GM23338 (cell line): Measurements from ENCODE around the gene SPAG16. TPM values are rescaled to one million over a fixed set of nuclear protein-coding genes. Genes with fewer than 3 reads are reported as not detected.

Experiments
- ATAC-seq: fragments of 200-7000 bp; cut with Tn5 transposase; 3 replicates; pipeline ENCODE4 v1.9.1; 2020
- DNase-seq: peaks from one replicate; pipeline ENCODE4 v3.0.0-alpha.2; 2015; ENCODE audit warnings: low spot score
- H2AFZ ChIP-seq: fragments of 200-600 bp; sonication (generic); 2 replicates; pipeline ENCODE4 v1.8.0; 2016; ENCODE audit warnings: antibody characterized with exemption, mild to moderate bottlenecking, moderate library complexity
- H3F3A ChIP-seq: fragments of 200-600 bp; sonication (generic); replicated peaks from 2 replicates; pipeline ENCODE4 v1.8.0; 2017; ENCODE audit warnings: antibody characterized with exemption, mixed run types, low read depth
- H3K27ac ChIP-seq: fragments of 200-600 bp; sonication (generic); 2 replicates; pipeline ENCODE4 v1.6.1; 2016; ENCODE audit warnings: low read depth
- H3K27me3 ChIP-seq: fragments of 200-600 bp; sonication (generic); 2 replicates; pipeline ENCODE4 v1.8.0; 2016; ENCODE audit warnings: mild to moderate bottlenecking, mixed run types, moderate library complexity; ENCODE audit not compliant: insufficient read depth
- H3K36me3 ChIP-seq: fragments of 200-600 bp; sonication (generic); 2 replicates; pipeline ENCODE4 v1.8.0; 2016; ENCODE audit warnings: mild to moderate bottlenecking; ENCODE audit not compliant: insufficient read depth
- H3K4me1 ChIP-seq: fragments of 200-600 bp; sonication (generic); 2 replicates; pipeline ENCODE4 v1.8.0; 2016; ENCODE audit warnings: mild to moderate bottlenecking, moderate library complexity; ENCODE audit not compliant: insufficient read depth
- H3K4me2 ChIP-seq: fragments of 200-600 bp; sonication (generic); 2 replicates; pipeline ENCODE4 v1.7.1; 2017; ENCODE audit warnings: mixed run types
- H3K4me3 ChIP-seq: fragments of 200-600 bp; sonication (generic); 2 replicates; pipeline ENCODE4 v1.6.1; 2016; ENCODE audit warnings: mixed run types
- H3K79me2 ChIP-seq: fragments of 200-600 bp; sonication (generic); replicated peaks from 2 replicates; pipeline ENCODE4 v1.8.0; 2017; ENCODE audit warnings: mild to moderate bottlenecking; ENCODE audit not compliant: insufficient read depth
- H3K9me2 ChIP-seq: fragments of 200-600 bp; sonication (generic); 2 replicates; pipeline ENCODE4 v1.8.0; 2017; ENCODE audit not compliant: insufficient read depth
- H4K20me1 ChIP-seq: fragments of 200-600 bp; sonication (generic); replicated peaks from 2 replicates; pipeline ENCODE4 v1.8.0; 2017; ENCODE audit warnings: mild to moderate bottlenecking; ENCODE audit not compliant: insufficient read depth
- H3K27ac Mint-ChIP-seq: 2 replicates; pipeline ENCODE4 v1.8.0; 2020; ENCODE audit warnings: inconsistent platforms, mild to moderate bottlenecking, moderate library complexity, mixed read lengths
- H3K27me3 Mint-ChIP-seq: 3 replicates; pipeline ENCODE4 v1.8.0; 2022; ENCODE audit warnings: low read depth, mild to moderate bottlenecking, moderate library complexity, mixed read lengths, inconsistent platforms; ENCODE audit not compliant: insufficient read depth, poor library complexity
- H3K36me3 Mint-ChIP-seq: 3 replicates; pipeline ENCODE4 v1.8.0; 2021; ENCODE audit warnings: low read depth, mild to moderate bottlenecking, inconsistent platforms, moderate library complexity, mixed read lengths
- H3K4me1 Mint-ChIP-seq: 3 replicates; pipeline ENCODE4 v1.8.0; 2020; ENCODE audit warnings: mild to moderate bottlenecking, inconsistent platforms, mixed read lengths
- H3K4me3 Mint-ChIP-seq: 3 replicates; pipeline ENCODE4 v1.8.0; 2021; ENCODE audit warnings: moderate library complexity, mild to moderate bottlenecking, inconsistent platforms, mixed read lengths
- H3K9me3 Mint-ChIP-seq: 3 replicates; pipeline ENCODE4 v1.8.0; 2020; ENCODE audit warnings: moderate library complexity, mild to moderate bottlenecking, inconsistent platforms, mixed read lengths
- CREB1 ChIP-seq: fragments of 250-450 bp; sonication (Bioruptor Pico); IDR thresholded peaks from 2 replicates; pipeline ENCODE4 v1.5.0; 2020; ENCODE audit warnings: low read depth, mild to moderate bottlenecking, moderate library complexity
- EZH2phosphoT487 ChIP-seq: fragments of 200-600 bp; sonication (generic); IDR thresholded peaks from one replicate; pipeline ENCODE4 v1.8.1; 2018; ENCODE audit warnings: antibody characterized with exemption; ENCODE audit not compliant: unreplicated experiment
- JUNB ChIP-seq: IDR thresholded peaks from one replicate; pipeline ENCODE4 v1.6.1; 2016; ENCODE audit warnings: antibody characterized with exemption; ENCODE audit not compliant: unreplicated experiment
- NANOG ChIP-seq: IDR thresholded peaks from 2 replicates; pipeline ENCODE4 v1.6.1; 2016; ENCODE audit warnings: antibody characterized with exemption, borderline replicate concordance
- POLR2AphosphoS5 ChIP-seq: IDR thresholded peaks from 2 replicates; pipeline ENCODE4 v1.6.1; 2016; ENCODE audit warnings: antibody characterized with exemption, low read depth
- STAT1 ChIP-seq: IDR thresholded peaks from one replicate; pipeline ENCODE4 v1.6.1; 2016; ENCODE audit warnings: antibody characterized with exemption; ENCODE audit not compliant: unreplicated experiment
- ZNF114 ChIP-seq: fragments of 250-450 bp; sonication (Bioruptor Pico); IDR thresholded peaks from 2 replicates; pipeline ENCODE4 v1.5.0; 2020; ENCODE audit warnings: mild to moderate bottlenecking, moderate library complexity
- ZNF331 ChIP-seq: fragments of 250-450 bp; sonication (Bioruptor Pico); IDR thresholded peaks from 2 replicates; pipeline ENCODE4 v1.5.0; 2020; ENCODE audit warnings: low read depth, mild to moderate bottlenecking, moderate library complexity
- polyA plus RNA-seq: library from polyadenylated mRNA; unstranded; fragments of >200 nt; fragmentation: Nextera tagmentation; extraction: Ambion mirVana; gene quantifications from 2 replicates; pipeline ENCODE4 v1.2.1, GENCODE V29; 2016
- total RNA-seq: library from RNA; depleted of rRNA; stranded (reverse); fragments of >200 nt; shearing (Covaris generic); gene quantifications from 2 replicates; pipeline ENCODE4 v1.2.3, GENCODE V29; 2014
- TF ChIP-seq, protein P1 (sequence below): IDR thresholded peaks from 2 replicates; pipeline ENCODE4 v1.6.1; 2016; ENCODE audit warnings: antibody characterized with exemption
- TF ChIP-seq, protein P2 (sequence below): IDR thresholded peaks from one replicate; pipeline ENCODE4 v1.6.1; 2018; ENCODE audit warnings: antibody characterized with exemption; ENCODE audit not compliant: unreplicated experiment
- TF ChIP-seq, protein P3 (sequence below): fragments of 250-450 bp; sonication (Bioruptor Pico); IDR thresholded peaks from 2 replicates; pipeline ENCODE4 v1.5.0; 2020; ENCODE audit warnings: mild to moderate bottlenecking, moderate library complexity

The SPAG16 gene
- total and polyA plus RNA-seq, 2 experiments from 2014 or later: 19.7 to 47.8 TPM

DNA sequence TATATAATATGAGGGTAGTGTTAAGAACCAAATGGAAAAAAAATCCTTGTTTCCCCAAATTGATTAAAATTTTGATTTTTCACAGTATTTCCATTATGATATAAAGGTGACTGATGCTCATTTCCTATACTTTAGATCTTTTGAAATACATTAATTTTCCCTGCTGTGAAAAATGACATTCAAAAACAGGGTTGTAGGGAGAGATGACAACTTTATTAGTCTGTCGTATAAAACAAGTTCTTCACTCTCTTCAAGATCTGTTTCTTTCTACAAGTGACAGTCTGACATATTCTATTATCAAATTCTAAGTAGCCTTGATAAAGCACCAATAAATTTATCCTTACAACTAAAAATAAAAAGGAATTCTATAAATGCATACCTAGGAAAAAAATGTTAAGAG, 1081.3 kb downstream of the SPAG16 start:
- ATAC-seq (no peak), DNase-seq (no peak)
- no peaks in the 10 kb centered on the region for H3K4me1 ChIP-seq
- TF ChIP-seq NANOG (no peak), CREB1 (CRISPR knock-in tag) (no peak), EZH2phosphoT487 (no peak), ZNF114 (CRISPR knock-in tag) (no peak), ZNF331 (CRISPR knock-in tag) (no peak), STAT1 (no peak), POLR2AphosphoS5 (no peak)
- TF ChIP-seq, protein P1, sequence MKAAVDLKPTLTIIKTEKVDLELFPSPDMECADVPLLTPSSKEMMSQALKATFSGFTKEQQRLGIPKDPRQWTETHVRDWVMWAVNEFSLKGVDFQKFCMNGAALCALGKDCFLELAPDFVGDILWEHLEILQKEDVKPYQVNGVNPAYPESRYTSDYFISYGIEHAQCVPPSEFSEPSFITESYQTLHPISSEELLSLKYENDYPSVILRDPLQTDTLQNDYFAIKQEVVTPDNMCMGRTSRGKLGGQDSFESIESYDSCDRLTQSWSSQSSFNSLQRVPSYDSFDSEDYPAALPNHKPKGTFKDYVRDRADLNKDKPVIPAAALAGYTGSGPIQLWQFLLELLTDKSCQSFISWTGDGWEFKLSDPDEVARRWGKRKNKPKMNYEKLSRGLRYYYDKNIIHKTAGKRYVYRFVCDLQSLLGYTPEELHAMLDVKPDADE: no peak
- no peaks in the 10 kb centered on the region for H3F3A ChIP-seq
- Mint-ChIP-seq H3K9me3 (no peaks in the 10 kb centered on the region), H3K36me3 (no peaks in the 10 kb centered on the region), H3K4me1 (no peaks in the 10 kb centered on the region), H3K4me3 (no peak overlapping the region), H3K27ac (no peak overlapping the region), H3K27me3 (no peaks in the 10 kb centered on the region)
- H2AFZ ChIP-seq: no peak overlapping the region
- H3K9me2 ChIP-seq: no peaks in the 10 kb centered on the region
- no peaks in the 10 kb centered on the region for H3K79me2 ChIP-seq
- no peaks in the 10 kb centered on the region for H3K36me3 ChIP-seq
- H3K4me2 ChIP-seq: no peak overlapping the region
- no peaks in the 10 kb centered on the region for H4K20me1 ChIP-seq
- no peak overlapping the region for H3K27ac ChIP-seq
- H3K27me3 ChIP-seq: no peaks in the 10 kb centered on the region
- no peak overlapping the region for H3K4me3 ChIP-seq

DNA sequence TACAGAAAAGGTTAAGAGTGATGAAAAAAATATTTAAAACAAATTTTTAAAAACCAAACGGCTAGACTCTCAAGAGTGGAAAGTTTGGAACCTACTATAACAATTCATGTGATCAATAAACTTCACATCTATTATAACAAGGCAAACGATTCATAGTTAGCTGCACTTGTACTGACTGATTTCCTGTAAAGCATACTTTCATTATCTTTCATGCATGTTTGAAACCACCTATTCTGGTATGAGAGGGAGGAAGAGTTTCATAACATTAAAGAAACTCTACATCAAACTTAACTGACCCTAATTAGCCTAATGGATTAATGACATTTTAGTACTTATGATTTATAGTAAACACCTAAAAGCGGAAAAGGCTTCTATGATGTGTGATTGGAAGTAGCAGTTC, 1082.9 kb downstream of the SPAG16 start:
- H3K9me2 ChIP-seq: no peaks in the 10 kb centered on the region
- ATAC-seq (no peak), DNase-seq (no peak)
- no peaks in the 10 kb centered on the region for H3K27me3 ChIP-seq
- no peak overlapping the region for H2AFZ ChIP-seq
- Mint-ChIP-seq H3K4me3 (no peak overlapping the region), H3K9me3 (no peaks in the 10 kb centered on the region), H3K36me3 (no peaks in the 10 kb centered on the region), H3K4me1 (no peaks in the 10 kb centered on the region), H3K27ac (no peak overlapping the region), H3K27me3 (no peaks in the 10 kb centered on the region)
- H3K4me1 ChIP-seq: no peaks in the 10 kb centered on the region
- H4K20me1 ChIP-seq: no peaks in the 10 kb centered on the region
- H3K4me2 ChIP-seq: no peak overlapping the region
- no peaks in the 10 kb centered on the region for H3F3A ChIP-seq
- H3K27ac ChIP-seq: no peak overlapping the region
- no peaks in the 10 kb centered on the region for H3K79me2 ChIP-seq
- no peak overlapping the region for H3K4me3 ChIP-seq
- no peaks in the 10 kb centered on the region for H3K36me3 ChIP-seq
- TF ChIP-seq, protein P2, sequence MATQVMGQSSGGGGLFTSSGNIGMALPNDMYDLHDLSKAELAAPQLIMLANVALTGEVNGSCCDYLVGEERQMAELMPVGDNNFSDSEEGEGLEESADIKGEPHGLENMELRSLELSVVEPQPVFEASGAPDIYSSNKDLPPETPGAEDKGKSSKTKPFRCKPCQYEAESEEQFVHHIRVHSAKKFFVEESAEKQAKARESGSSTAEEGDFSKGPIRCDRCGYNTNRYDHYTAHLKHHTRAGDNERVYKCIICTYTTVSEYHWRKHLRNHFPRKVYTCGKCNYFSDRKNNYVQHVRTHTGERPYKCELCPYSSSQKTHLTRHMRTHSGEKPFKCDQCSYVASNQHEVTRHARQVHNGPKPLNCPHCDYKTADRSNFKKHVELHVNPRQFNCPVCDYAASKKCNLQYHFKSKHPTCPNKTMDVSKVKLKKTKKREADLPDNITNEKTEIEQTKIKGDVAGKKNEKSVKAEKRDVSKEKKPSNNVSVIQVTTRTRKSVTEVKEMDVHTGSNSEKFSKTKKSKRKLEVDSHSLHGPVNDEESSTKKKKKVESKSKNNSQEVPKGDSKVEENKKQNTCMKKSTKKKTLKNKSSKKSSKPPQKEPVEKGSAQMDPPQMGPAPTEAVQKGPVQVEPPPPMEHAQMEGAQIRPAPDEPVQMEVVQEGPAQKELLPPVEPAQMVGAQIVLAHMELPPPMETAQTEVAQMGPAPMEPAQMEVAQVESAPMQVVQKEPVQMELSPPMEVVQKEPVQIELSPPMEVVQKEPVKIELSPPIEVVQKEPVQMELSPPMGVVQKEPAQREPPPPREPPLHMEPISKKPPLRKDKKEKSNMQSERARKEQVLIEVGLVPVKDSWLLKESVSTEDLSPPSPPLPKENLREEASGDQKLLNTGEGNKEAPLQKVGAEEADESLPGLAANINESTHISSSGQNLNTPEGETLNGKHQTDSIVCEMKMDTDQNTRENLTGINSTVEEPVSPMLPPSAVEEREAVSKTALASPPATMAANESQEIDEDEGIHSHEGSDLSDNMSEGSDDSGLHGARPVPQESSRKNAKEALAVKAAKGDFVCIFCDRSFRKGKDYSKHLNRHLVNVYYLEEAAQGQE: no peak
- TF ChIP-seq STAT1 (no peak), JUNB (no peak), NANOG (no peak)
- TF ChIP-seq, protein P3, sequence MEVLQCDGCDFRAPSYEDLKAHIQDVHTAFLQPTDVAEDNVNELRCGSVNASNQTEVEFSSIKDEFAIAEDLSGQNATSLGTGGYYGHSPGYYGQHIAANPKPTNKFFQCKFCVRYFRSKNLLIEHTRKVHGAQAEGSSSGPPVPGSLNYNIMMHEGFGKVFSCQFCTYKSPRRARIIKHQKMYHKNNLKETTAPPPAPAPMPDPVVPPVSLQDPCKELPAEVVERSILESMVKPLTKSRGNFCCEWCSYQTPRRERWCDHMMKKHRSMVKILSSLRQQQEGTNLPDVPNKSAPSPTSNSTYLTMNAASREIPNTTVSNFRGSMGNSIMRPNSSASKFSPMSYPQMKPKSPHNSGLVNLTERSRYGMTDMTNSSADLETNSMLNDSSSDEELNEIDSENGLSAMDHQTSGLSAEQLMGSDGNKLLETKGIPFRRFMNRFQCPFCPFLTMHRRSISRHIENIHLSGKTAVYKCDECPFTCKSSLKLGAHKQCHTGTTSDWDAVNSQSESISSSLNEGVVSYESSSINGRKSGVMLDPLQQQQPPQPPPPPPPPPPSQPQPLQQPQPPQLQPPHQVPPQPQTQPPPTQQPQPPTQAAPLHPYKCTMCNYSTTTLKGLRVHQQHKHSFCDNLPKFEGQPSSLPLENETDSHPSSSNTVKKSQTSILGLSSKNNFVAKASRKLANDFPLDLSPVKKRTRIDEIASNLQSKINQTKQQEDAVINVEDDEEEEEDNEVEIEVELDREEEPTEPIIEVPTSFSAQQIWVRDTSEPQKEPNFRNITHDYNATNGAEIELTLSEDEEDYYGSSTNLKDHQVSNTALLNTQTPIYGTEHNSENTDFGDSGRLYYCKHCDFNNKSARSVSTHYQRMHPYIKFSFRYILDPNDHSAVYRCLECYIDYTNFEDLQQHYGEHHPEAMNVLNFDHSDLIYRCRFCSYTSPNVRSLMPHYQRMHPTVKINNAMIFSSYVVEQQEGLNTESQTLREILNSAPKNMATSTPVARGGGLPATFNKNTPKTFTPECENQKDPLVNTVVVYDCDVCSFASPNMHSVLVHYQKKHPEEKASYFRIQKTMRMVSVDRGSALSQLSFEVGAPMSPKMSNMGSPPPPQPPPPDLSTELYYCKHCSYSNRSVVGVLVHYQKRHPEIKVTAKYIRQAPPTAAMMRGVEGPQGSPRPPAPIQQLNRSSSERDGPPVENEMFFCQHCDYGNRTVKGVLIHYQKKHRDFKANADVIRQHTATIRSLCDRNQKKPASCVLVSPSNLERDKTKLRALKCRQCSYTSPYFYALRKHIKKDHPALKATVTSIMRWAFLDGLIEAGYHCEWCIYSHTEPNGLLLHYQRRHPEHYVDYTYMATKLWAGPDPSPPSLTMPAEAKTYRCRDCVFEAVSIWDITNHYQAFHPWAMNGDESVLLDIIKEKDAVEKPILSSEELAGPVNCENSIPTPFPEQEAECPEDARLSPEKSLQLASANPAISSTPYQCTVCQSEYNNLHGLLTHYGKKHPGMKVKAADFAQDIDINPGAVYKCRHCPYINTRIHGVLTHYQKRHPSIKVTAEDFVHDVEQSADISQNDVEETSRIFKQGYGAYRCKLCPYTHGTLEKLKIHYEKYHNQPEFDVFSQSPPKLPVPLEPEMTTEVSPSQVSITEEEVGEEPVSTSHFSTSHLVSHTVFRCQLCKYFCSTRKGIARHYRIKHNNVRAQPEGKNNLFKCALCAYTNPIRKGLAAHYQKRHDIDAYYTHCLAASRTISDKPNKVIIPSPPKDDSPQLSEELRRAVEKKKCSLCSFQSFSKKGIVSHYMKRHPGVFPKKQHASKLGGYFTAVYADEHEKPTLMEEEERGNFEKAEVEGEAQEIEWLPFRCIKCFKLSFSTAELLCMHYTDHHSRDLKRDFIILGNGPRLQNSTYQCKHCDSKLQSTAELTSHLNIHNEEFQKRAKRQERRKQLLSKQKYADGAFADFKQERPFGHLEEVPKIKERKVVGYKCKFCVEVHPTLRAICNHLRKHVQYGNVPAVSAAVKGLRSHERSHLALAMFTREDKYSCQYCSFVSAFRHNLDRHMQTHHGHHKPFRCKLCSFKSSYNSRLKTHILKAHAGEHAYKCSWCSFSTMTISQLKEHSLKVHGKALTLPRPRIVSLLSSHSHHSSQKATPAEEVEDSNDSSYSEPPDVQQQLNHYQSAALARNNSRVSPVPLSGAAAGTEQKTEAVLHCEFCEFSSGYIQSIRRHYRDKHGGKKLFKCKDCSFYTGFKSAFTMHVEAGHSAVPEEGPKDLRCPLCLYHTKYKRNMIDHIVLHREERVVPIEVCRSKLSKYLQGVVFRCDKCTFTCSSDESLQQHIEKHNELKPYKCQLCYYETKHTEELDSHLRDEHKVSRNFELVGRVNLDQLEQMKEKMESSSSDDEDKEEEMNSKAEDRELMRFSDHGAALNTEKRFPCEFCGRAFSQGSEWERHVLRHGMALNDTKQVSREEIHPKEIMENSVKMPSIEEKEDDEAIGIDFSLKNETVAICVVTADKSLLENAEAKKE (CRISPR knock-in tag): no peak
